ENCODE data around the gene RYR2.

- TF ChIP-seq POLR2A (IDR thresholded peaks at IDR 0.05; ENCODE audit: low read length) (no peak), CTCF (IDR thresholded peaks at IDR 0.05) (no peak), JUNB (IDR thresholded peaks at IDR 0.05) (no peak), EP300 (IDR thresholded peaks at IDR 0.05) (no peak), SREBF2 (IDR thresholded peaks at IDR 0.05) (no peak), CHD2 (IDR thresholded peaks at IDR 0.05; ENCODE audit: low read length, partially characterized antibody) (no peak)
These were observed 351.6 kb downstream of the RYR2 start for GRCh38 chr1:237393632-237394031.

Measured in A549 (cell line).